ENCODE measurements around the gene TULP4. TPM values are rescaled to one million over a fixed set of nuclear protein-coding genes. Genes with fewer than 3 reads are reported as not detected.

The TULP4 gene
- total RNA-seq, 1 experiment from 2014 or later, result 52.8 TPM

GRCh38 chr6:158512809-158513208 lies 200.5 kb downstream of the TULP4 start:
- H3K4me1 Mint-ChIP-seq, result peaks cover 13% of the 10 kb centered on the region
- H3K27ac Mint-ChIP-seq, result no peak overlapping the region
- H3K4me3 Mint-ChIP-seq, result no peak overlapping the region
- ChIA-PET POLR2A (no interaction called here), CTCF (interaction anchor here (0.8 to 2.4 kb wide), 2 partner anchors 292 to 299 kb away, joined by 3 to 9 read pairs; no protein-coding TSS in a partner anchor)
- DNase-seq (ENCODE audit: low spot score) (no peak), ATAC-seq (no peak)
- H3K27me3 Mint-ChIP-seq (ENCODE audit: low read depth), result peaks cover 33% of the 10 kb centered on the region
- 0 out of 2 replicates have a peak, but pooled peaks cover 6% of the 10 kb centered on the region for H3K9me3 Mint-ChIP-seq
- H3K36me3 Mint-ChIP-seq, result no peaks in the 10 kb centered on the region; the same call in 1 of the 2 replicates
- TF ChIP-seq, protein P1, sequence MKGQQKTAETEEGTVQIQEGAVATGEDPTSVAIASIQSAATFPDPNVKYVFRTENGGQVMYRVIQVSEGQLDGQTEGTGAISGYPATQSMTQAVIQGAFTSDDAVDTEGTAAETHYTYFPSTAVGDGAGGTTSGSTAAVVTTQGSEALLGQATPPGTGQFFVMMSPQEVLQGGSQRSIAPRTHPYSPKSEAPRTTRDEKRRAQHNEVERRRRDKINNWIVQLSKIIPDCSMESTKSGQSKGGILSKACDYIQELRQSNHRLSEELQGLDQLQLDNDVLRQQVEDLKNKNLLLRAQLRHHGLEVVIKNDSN (CRISPR knock-in tag; IDR thresholded peaks at IDR 0.05), result no peak
- TF ChIP-seq, protein P2, sequence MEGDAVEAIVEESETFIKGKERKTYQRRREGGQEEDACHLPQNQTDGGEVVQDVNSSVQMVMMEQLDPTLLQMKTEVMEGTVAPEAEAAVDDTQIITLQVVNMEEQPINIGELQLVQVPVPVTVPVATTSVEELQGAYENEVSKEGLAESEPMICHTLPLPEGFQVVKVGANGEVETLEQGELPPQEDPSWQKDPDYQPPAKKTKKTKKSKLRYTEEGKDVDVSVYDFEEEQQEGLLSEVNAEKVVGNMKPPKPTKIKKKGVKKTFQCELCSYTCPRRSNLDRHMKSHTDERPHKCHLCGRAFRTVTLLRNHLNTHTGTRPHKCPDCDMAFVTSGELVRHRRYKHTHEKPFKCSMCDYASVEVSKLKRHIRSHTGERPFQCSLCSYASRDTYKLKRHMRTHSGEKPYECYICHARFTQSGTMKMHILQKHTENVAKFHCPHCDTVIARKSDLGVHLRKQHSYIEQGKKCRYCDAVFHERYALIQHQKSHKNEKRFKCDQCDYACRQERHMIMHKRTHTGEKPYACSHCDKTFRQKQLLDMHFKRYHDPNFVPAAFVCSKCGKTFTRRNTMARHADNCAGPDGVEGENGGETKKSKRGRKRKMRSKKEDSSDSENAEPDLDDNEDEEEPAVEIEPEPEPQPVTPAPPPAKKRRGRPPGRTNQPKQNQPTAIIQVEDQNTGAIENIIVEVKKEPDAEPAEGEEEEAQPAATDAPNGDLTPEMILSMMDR (IDR thresholded peaks at IDR 0.05), result no peak
- TF ChIP-seq ZNF317 (CRISPR knock-in tag; IDR thresholded peaks at IDR 0.05; ENCODE audit: borderline replicate concordance, low read depth) (no peak), ZNF532 (CRISPR knock-in tag; IDR thresholded peaks at IDR 0.05; ENCODE audit: borderline replicate concordance) (no peak), GRHL2 (CRISPR knock-in tag; IDR thresholded peaks at IDR 0.05; ENCODE audit: insufficient replicate concordance, severe bottlenecking) (no peak), SMAD3 (CRISPR knock-in tag; IDR thresholded peaks at IDR 0.05; ENCODE audit: borderline replicate concordance) (no peak), E2F1 (CRISPR knock-in tag; IDR thresholded peaks at IDR 0.05) (no peak)
- TF ChIP-seq, protein P3, sequence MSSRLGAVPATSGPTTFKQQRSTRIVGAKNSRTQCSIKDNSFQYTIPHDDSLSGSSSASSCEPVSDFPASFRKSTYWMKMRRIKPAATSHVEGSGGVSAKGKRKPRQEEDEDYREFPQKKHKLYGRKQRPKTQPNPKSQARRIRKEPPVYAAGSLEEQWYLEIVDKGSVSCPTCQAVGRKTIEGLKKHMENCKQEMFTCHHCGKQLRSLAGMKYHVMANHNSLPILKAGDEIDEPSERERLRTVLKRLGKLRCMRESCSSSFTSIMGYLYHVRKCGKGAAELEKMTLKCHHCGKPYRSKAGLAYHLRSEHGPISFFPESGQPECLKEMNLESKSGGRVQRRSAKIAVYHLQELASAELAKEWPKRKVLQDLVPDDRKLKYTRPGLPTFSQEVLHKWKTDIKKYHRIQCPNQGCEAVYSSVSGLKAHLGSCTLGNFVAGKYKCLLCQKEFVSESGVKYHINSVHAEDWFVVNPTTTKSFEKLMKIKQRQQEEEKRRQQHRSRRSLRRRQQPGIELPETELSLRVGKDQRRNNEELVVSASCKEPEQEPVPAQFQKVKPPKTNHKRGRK (CRISPR knock-in tag; IDR thresholded peaks at IDR 0.05; ENCODE audit: borderline replicate concordance), result no peak
- TF ChIP-seq, protein P4, sequence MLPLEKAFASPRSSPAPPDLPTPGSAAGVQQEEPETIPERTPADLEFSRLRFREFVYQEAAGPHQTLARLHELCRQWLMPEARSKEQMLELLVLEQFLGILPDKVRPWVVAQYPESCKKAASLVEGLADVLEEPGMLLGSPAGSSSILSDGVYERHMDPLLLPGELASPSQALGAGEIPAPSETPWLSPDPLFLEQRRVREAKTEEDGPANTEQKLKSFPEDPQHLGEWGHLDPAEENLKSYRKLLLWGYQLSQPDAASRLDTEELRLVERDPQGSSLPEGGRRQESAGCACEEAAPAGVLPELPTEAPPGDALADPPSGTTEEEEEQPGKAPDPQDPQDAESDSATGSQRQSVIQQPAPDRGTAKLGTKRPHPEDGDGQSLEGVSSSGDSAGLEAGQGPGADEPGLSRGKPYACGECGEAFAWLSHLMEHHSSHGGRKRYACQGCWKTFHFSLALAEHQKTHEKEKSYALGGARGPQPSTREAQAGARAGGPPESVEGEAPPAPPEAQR (CRISPR knock-in tag; IDR thresholded peaks at IDR 0.05), result no peak
- TF ChIP-seq, protein P5, sequence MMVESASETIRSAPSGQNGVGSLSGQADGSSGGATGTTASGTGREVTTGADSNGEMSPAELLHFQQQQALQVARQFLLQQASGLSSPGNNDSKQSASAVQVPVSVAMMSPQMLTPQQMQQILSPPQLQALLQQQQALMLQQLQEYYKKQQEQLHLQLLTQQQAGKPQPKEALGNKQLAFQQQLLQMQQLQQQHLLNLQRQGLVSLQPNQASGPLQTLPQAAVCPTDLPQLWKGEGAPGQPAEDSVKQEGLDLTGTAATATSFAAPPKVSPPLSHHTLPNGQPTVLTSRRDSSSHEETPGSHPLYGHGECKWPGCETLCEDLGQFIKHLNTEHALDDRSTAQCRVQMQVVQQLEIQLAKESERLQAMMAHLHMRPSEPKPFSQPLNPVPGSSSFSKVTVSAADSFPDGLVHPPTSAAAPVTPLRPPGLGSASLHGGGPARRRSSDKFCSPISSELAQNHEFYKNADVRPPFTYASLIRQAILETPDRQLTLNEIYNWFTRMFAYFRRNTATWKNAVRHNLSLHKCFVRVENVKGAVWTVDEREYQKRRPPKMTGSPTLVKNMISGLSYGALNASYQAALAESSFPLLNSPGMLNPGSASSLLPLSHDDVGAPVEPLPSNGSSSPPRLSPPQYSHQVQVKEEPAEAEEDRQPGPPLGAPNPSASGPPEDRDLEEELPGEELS (CRISPR knock-in tag; IDR thresholded peaks at IDR 0.05), result no peak
- TF ChIP-seq, protein P6, sequence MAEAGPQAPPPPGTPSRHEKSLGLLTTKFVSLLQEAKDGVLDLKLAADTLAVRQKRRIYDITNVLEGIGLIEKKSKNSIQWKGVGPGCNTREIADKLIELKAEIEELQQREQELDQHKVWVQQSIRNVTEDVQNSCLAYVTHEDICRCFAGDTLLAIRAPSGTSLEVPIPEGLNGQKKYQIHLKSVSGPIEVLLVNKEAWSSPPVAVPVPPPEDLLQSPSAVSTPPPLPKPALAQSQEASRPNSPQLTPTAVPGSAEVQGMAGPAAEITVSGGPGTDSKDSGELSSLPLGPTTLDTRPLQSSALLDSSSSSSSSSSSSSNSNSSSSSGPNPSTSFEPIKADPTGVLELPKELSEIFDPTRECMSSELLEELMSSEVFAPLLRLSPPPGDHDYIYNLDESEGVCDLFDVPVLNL (CRISPR knock-in tag; IDR thresholded peaks at IDR 0.05; ENCODE audit: borderline replicate concordance, low read depth), result no peak
- TF ChIP-seq, protein P7, sequence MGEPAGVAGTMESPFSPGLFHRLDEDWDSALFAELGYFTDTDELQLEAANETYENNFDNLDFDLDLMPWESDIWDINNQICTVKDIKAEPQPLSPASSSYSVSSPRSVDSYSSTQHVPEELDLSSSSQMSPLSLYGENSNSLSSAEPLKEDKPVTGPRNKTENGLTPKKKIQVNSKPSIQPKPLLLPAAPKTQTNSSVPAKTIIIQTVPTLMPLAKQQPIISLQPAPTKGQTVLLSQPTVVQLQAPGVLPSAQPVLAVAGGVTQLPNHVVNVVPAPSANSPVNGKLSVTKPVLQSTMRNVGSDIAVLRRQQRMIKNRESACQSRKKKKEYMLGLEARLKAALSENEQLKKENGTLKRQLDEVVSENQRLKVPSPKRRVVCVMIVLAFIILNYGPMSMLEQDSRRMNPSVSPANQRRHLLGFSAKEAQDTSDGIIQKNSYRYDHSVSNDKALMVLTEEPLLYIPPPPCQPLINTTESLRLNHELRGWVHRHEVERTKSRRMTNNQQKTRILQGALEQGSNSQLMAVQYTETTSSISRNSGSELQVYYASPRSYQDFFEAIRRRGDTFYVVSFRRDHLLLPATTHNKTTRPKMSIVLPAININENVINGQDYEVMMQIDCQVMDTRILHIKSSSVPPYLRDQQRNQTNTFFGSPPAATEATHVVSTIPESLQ (CRISPR knock-in tag; IDR thresholded peaks at IDR 0.05), result no peak
- TF ChIP-seq, protein P8, sequence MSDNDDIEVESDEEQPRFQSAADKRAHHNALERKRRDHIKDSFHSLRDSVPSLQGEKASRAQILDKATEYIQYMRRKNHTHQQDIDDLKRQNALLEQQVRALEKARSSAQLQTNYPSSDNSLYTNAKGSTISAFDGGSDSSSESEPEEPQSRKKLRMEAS (CRISPR knock-in tag; IDR thresholded peaks at IDR 0.05), result no peak
